ENCODE data around the gene AATK. TPM values are rescaled to one million over a fixed set of nuclear protein-coding genes. Genes with fewer than 3 reads are reported as not detected.

The AATK gene
- total and polyA plus RNA-seq, 10 of the 15 experiments (the other 5 are each of a cell fraction or from before 2014, with no cell fraction given): 0.04 TPM; not detected in 9

- BruUV-seq (replicated peaks): no TSS peak
- 66% methylated on average over 18 of the region's 18 CpGs for WGBS (ENCODE audit: insufficient coverage, insufficient replicate concordance, low lambda C conversion rate, missing lambda C conversion rate)
- Histone ChIP-seq H3K27me3 (replicated peaks in 1 of 2; ENCODE audit: control insufficient read depth in 2 of 2, insufficient read depth in 2 of 2, low read length in 1 of 2) (no peaks in the 10 kb centered on the region), H3K4me1 (ENCODE audit: control insufficient read depth, insufficient read depth, low read length) (no peaks in the 10 kb centered on the region), H3K4me2 (ENCODE audit: control insufficient read depth, insufficient read depth) (no peak overlapping the region), H3K27ac (ENCODE audit: control insufficient read depth, insufficient read depth) (no peak overlapping the region), H3K9ac (ENCODE audit: control insufficient read depth, insufficient read depth, low read length) (no peak overlapping the region), H3K36me3 (ENCODE audit: control insufficient read depth in 2 of 2, insufficient read depth in 2 of 2, low read length in 1 of 2) (no peaks in the 10 kb centered on the region), H3K9me3 (replicated peaks; ENCODE audit: control insufficient read depth, insufficient read depth, low read length) (no peaks in the 10 kb centered on the region), H2AFZ (ENCODE audit: control insufficient read depth, low read depth, low read length) (no peak overlapping the region), H3K79me2 (ENCODE audit: control insufficient read depth, insufficient read depth, low read length) (no peaks in the 10 kb centered on the region), H4K20me1 (ENCODE audit: control insufficient read depth, insufficient read depth) (no peaks in the 10 kb centered on the region), H3K4me3 (no peak overlapping the region)
- FAIRE-seq: no peak
- in situ Hi-C loops (cut with MboI) (no loop called here), intact Hi-C loops (cut with micrococcal nuclease; ENCODE audit: unreplicated experiment) (no loop called here)
- ChIA-PET RAD21 (ENCODE audit: unreplicated experiment) (no interaction called here), POLR2A (no interaction called here), CTCF (no interaction called here), SMC1A (ENCODE audit: uncharacterized antibody, unreplicated experiment) (no interaction called here)
- no peak for DNase-seq (ENCODE audit: low read depth, low spot score)
- ATAC-seq: no peak
- TF ChIP-seq CUX1 (IDR thresholded peaks at IDR 0.05; ENCODE audit: insufficient replicate concordance, low read depth, low read length) (no peak), ESRRA (IDR thresholded peaks at IDR 0.05; ENCODE audit: low read length) (no peak), ASH2L (IDR thresholded peaks at IDR 0.05; ENCODE audit: borderline replicate concordance, low read depth) (no peak), SIN3A (IDR thresholded peaks at IDR 0.05; ENCODE audit: low read depth, low read length) (no peak), YBX1 (IDR thresholded peaks at IDR 0.05) (no peak), NR2C1 (IDR thresholded peaks at IDR 0.05) (no peak), RFX5 (IDR thresholded peaks at IDR 0.05; ENCODE audit: low read depth, low read length) (no peak), KDM1A (IDR thresholded peaks at IDR 0.05; ENCODE audit: borderline replicate concordance) (no peak), E2F8 (IDR thresholded peaks at IDR 0.05; ENCODE audit: low read depth, partially characterized antibody) (no peak), BCLAF1 (IDR thresholded peaks at IDR 0.05) (no peak), MLLT1 (IDR thresholded peaks at IDR 0.05) (no peak), SREBF2 (IDR thresholded peaks at IDR 0.05; ENCODE audit: low read length) (no peak), CHD4 (IDR thresholded peaks at IDR 0.05) (no peak), KLF5 (IDR thresholded peaks at IDR 0.05; ENCODE audit: partially characterized antibody) (no peak)
These were observed 11.1 kb downstream of the AATK start for GRCh38 chr17:81154961-81155360.

Data from GM12878 (cell line).